ENCODE results near the gene PUM2. TPM values are rescaled to one million over a fixed set of nuclear protein-coding genes. Genes with fewer than 3 reads are reported as not detected.
"Not testable (repeated sequence)": the region's sequence is repeated elsewhere in the genome, so short reads cannot be mapped to it uniquely, and the experiment has no call there.

The PUM2 gene
- polyA plus RNA-seq, 1 of the 3 experiments (the other 2 are of a cell fraction), result 19.7 TPM

DNA sequence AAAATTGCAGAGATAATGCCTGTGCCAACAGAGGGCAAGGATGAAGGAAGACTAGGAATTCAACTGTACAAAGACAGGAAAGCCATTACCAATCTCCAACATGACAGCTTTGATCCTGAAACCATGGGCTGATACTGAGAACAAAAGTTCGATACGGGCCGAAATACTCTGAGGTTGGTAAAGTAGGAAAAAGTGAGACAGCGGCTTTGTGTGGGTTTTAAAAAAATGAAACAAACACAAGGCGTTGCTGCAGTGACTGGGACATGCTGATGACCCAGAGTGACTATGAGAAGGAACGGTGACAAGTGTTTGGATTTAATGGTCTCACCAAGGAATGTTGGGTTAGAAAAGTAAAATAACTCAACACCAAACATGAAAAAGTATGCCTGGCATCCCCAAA is 101.5 kb downstream of the PUM2 start:
- no peaks in the 10 kb centered on the region for H3K27me3 ChIP-seq (ENCODE audit: insufficient read depth)
- no peaks in the 10 kb centered on the region for H3K9me3 ChIP-seq
- H3K4me2 ChIP-seq, result no peak overlapping the region
- TF ChIP-seq FOSL2 (IDR thresholded peaks at IDR 0.05; ENCODE audit: borderline replicate concordance, low read depth), result no peak
- H3K9me2 ChIP-seq, result no peaks in the 10 kb centered on the region
- H3K9ac ChIP-seq, result no peak overlapping the region
- H3F3A ChIP-seq (replicated peaks; ENCODE audit: insufficient read depth), result peaks cover 32% of the 10 kb centered on the region
- no peak overlapping the region for H3K4me3 ChIP-seq (ENCODE audit: low read depth in 2 of 2, low read length in 1 of 2)
- no peaks in the 10 kb centered on the region for H4K20me1 ChIP-seq (ENCODE audit: insufficient read depth)
- peaks cover 68 to 70% of the 10 kb centered on the region in 2 experiments for H3K36me3 ChIP-seq (replicated peaks in 1 of 2; ENCODE audit: control insufficient read depth in 1 of 2, insufficient read depth in 2 of 2, low read length in 1 of 2)
- H3K4me1 ChIP-seq (ENCODE audit: control insufficient read depth in 1 of 2, insufficient read depth in 2 of 2, low read depth in 1 of 2, low read length in 1 of 2), result no peaks in the 10 kb centered on the region
- H2AFZ ChIP-seq (ENCODE audit: low read depth), result no peak overlapping the region
- ChIA-PET CTCF (no interaction called here), POLR2A (no interaction called here)
- H3K27ac ChIP-seq (ENCODE audit: low read depth in 2 of 2, low read length in 1 of 2), result no peak overlapping the region
- H3K79me2 ChIP-seq (ENCODE audit: insufficient read depth), result no peaks in the 10 kb centered on the region
- WGBS (ENCODE audit: low lambda C conversion rate), result 90% methylated on average over 6 of the region's 6 CpGs
- DNase-seq, result no peak

DNA sequence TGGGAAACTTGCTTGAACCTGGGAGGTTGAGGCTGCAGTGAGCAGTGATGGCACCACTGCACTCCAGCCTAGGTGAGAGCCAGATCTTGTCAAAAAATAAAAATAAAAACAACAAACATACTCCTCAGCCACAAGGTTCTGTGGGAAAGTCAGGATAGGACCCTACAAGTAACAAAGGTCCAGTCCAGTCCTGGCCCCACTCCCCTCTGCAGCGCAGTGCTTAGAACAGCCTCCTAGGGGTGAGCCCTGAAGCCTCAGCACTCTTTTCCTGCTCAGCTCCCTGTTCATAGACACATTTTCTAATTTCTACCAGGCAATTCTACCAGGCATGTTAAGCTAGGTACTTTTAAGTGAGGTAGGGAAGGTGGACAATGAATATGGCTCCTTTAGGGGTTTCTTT is 103.6 kb downstream of the PUM2 start:
- DNase-seq, result no peak
- 100% methylated on average over 1 of the region's 1 CpG for WGBS (ENCODE audit: low lambda C conversion rate)
- Histone ChIP-seq H3K4me3 (ENCODE audit: low read depth in 2 of 2, low read length in 1 of 2) (no peak overlapping the region), H3K27ac (ENCODE audit: low read depth in 2 of 2, low read length in 1 of 2) (no peak overlapping the region), H3K79me2 (ENCODE audit: insufficient read depth) (no peaks in the 10 kb centered on the region), H3K27me3 (ENCODE audit: insufficient read depth) (no peaks in the 10 kb centered on the region), H3K9ac (no peak overlapping the region), H3K4me2 (no peak overlapping the region), H3K9me2 (no peaks in the 10 kb centered on the region), H3K9me3 (no peaks in the 10 kb centered on the region), H3F3A (replicated peaks; ENCODE audit: insufficient read depth) (peaks cover 32% of the 10 kb centered on the region), H3K36me3 (replicated peaks in 1 of 2; ENCODE audit: control insufficient read depth in 1 of 2, insufficient read depth in 2 of 2, low read length in 1 of 2) (peaks cover 48 to 50% of the 10 kb centered on the region in 2 experiments), H2AFZ (ENCODE audit: low read depth) (no peak overlapping the region), H4K20me1 (ENCODE audit: insufficient read depth) (no peaks in the 10 kb centered on the region), H3K4me1 (ENCODE audit: control insufficient read depth in 1 of 2, insufficient read depth in 2 of 2, low read depth in 1 of 2, low read length in 1 of 2) (no peaks in the 10 kb centered on the region)
- ChIA-PET POLR2A (interaction anchor here (0.6 kb wide), 1 partner anchor 18 kb away, joined by 3 read pairs; no protein-coding TSS in a partner anchor), CTCF (interaction anchor here (1.1 to 2.9 kb wide), 7 partner anchors 9 to 165 kb away, joined by 3 to 19 read pairs (median 5); partner anchors contain the start of gene SDC1)
- no peak for TF ChIP-seq FOXJ3 (CRISPR knock-in tag; IDR thresholded peaks at IDR 0.05)
- TF ChIP-seq, protein P1, sequence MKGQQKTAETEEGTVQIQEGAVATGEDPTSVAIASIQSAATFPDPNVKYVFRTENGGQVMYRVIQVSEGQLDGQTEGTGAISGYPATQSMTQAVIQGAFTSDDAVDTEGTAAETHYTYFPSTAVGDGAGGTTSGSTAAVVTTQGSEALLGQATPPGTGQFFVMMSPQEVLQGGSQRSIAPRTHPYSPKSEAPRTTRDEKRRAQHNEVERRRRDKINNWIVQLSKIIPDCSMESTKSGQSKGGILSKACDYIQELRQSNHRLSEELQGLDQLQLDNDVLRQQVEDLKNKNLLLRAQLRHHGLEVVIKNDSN (IDR thresholded peaks at IDR 0.05; ENCODE audit: borderline replicate concordance, low read depth), result no peak
- no peak for TF ChIP-seq POLR2AphosphoS5 (IDR thresholded peaks at IDR 0.05; ENCODE audit: low read depth, low read length)
- TF ChIP-seq GABPA (IDR thresholded peaks at IDR 0.05; ENCODE audit: low read depth), result no peak

DNA sequence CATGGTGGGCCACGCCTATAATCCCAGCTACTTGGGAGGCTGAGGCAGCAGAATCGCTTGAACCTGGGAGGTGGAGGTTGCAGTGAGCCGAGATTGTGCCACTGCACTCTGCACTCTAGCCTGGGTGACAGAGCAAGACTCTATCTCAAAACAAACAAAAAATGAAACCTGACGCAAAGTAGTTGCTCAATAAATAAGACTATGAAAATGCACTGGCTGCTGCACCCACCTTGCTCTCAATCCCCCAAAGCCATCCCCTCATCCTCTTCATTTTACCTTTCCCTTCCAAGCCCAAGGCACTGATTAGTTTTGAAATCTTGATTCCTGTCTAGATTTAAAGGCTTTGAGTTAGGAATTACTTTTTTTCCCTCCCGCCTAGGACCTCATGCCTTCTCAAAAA is 107.0 kb downstream of the PUM2 start:
- WGBS (ENCODE audit: low lambda C conversion rate), result 98% methylated on average over 5 of the region's 5 CpGs
- H3K4me2 ChIP-seq; H3K4me1 ChIP-seq (ENCODE audit: control insufficient read depth in 1 of 2, insufficient read depth in 2 of 2, low read depth in 1 of 2, low read length in 1 of 2); POLR2A ChIA-PET; H3K9me3 ChIP-seq; H3K79me2 ChIP-seq (ENCODE audit: insufficient read depth); H4K20me1 ChIP-seq (ENCODE audit: insufficient read depth); H3K4me3 ChIP-seq (ENCODE audit: low read depth in 2 of 2, low read length in 1 of 2); H3K9ac ChIP-seq; H2AFZ ChIP-seq (ENCODE audit: low read depth); DNase-seq; H3K27me3 ChIP-seq (ENCODE audit: insufficient read depth); H3K27ac ChIP-seq (ENCODE audit: low read depth in 2 of 2, low read length in 1 of 2); H3K9me2 ChIP-seq: not testable (repeated sequence)
- H3F3A ChIP-seq (replicated peaks; ENCODE audit: insufficient read depth), result peaks cover 18% of the 10 kb centered on the region
- H3K36me3 ChIP-seq (replicated peaks in 1 of 2; ENCODE audit: control insufficient read depth in 1 of 2, insufficient read depth in 2 of 2, low read length in 1 of 2), result peaks cover 15 to 16% of the 10 kb centered on the region in 2 experiments
- CTCF ChIA-PET, result interaction anchor here (0.9 to 2.1 kb wide), 4 partner anchors 12 to 35 kb away, joined by 4 to 10 read pairs (median 6); partner anchors contain the start of gene SDC1

All from SK-N-SH (cell line).